Nucleus accumbens (tissue), 56 donors: ENCODE data around the gene ASPSCR1.

ENCODE experiments used
- DNase-seq, 56 donors: peaks; one replicate each; lab custom pipeline; 2025; lab: John Stamatoyannopoulos, UW

ASPSCR1 gene

GRCh38 chr17:81996232-81996756 lies 18.9 kb downstream of the ASPSCR1 start:
- no peak for DNase-seq

DNA sequence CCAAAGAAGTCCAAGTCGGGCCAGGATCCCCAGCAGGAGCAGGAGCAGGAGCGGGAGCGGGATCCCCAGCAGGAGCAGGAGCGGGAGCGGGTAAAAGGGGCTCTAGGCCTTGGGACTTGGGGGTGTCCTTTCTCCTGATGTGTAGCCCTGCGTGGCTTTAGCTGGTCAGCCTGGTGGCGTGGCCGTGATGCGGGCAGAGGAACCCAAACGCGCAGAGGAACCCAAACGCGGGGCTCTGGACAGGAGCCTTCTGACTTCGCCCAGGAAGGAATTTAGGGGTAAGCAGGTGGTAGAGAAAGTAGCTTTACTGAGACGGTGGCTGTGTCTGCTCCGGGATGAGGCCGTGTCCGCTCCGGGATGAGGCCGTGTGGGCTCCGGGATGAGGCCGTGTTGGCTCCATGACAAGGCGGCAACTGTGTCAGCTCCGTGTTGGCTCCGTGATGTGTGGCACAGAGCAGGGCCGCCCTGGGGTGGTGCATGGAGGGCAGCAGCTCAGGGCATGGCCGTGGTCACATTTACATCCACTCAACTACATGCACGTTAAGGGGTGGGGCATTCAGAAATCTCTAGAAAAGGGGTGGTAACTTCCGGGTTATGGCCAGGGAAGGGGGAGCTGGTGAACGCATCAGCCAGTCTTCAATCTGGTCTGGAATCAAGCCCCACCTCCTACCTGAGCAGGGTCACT lies 19.5 kb downstream of the ASPSCR1 start:
- no peak for DNase-seq

- DNase-seq: no peak
These were observed 20.8 kb downstream of the ASPSCR1 start for GRCh38 chr17:81998212-81998611.

DNA sequence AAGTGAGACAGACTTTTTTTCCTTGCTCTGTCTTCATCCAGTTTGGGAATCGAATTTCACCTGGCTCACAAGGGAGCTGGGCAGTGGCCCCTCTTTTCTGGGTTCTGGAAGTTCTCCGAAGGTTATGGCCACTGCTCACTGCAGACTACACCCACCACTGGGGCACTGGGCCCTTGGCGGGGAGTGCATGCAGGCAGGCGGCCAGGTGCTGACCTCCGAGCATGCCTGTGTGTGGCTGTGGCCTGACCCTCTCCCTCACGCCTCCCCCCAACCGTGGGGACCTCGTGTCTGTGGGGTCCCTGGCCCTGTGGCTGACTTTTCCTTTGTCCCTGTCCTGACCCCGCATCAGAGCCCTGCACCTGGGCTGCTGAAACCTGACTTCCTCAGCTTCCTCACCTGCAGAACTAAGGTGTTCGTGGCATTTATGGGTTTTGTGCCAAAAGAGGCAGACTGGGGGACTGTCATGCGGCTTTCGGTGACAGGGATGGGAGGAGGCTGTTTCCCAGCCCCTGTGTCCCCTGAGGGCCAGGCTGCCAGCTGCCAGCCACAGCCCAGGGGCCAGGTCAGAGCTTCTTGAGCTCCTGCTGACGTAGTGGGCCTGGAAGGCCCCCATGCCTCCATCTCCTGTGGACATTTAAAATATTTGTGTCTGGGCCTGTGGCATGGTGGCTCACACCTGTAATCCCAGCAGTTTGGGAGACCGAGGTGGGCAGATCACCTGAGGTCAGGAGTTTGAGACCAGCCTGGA lies 21.4 kb downstream of the ASPSCR1 start:
- DNase-seq: no peak

- no peak for DNase-seq
These were observed 22.2 kb downstream of the ASPSCR1 start for GRCh38 chr17:81999587-81999975.

DNA sequence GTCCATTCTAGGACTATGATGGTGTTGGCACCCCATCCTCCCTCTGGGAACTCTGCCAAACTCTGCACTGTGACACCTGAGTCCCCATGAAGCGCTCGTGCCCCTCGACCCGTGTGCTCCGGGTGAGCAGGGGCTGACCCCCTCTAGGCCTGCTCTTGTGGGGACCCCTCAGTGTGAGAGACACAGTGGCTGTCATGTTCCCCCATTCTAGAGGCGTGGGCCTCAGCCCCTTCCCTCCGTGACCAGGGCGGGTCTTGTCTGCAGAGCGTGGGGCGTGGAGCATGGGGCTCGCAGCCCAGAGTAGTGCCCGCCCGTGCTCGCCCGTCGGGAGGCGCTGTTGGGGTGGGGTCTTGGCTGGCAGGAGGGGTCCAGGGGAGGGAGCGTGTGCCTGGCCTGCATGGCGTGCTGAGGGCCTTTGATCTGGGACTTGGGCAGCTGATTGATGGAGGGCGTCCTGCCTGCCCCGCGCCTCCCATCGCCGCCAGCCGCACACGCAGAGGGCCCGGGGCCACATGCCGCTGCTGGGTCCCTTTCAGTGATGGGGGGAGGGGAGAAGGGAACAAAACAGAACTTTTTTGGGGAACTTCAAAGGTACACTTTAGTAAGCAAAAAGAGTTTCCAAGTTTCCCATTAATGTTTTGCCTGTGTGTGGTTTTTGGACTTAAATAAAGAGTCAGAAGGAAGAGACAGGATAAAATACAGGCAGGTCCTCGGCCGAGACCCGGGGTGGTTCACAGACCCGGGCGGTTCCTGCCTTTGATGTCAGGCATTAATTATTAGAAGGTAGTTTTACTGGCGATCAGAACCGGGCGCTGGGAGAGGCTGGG lies 22.8 kb downstream of the ASPSCR1 start:
- DNase-seq: no peak

DNA sequence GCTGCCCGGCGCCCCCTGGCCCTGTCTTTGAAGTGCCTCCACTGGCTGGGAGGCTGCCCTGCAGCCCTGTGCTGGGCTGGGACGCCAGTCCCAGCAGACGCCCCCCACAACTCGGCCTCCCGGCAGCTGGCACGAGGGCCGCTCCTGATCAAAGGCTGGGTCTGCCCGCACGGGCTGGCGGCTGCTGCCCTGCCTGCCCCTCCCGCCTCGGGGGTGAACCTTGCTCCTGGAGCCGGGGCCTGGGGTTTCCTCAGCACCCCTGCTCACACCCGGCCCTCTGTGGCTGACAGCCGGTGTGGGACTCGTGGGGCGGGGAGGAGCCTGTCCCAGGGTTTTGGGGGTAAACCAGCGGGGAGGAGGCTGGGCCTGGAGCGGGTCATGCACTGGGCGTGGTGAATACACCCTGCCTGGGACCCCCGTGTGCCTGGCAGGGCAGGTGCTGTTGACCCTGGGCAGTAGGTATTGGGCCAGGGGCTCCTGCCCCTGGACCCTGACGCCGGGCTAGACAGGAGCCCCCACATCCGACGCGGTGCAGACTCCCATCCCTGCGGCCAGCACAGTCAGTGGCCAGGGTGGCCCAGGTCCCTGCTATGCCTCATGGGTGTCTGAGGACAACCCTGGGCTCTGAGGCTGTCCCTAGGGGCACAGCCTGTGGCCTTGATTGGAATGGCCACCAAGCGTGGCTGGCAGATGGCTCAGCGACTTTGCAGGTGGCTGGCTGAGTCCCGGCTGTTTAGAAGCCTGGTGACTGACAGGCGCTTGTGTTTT lies 23.6 kb downstream of the ASPSCR1 start:
- DNase-seq: no peak

- DNase-seq: no peak
These were observed 24.2 kb downstream of the ASPSCR1 start for GRCh38 chr17:82001571-82002056.

DNA sequence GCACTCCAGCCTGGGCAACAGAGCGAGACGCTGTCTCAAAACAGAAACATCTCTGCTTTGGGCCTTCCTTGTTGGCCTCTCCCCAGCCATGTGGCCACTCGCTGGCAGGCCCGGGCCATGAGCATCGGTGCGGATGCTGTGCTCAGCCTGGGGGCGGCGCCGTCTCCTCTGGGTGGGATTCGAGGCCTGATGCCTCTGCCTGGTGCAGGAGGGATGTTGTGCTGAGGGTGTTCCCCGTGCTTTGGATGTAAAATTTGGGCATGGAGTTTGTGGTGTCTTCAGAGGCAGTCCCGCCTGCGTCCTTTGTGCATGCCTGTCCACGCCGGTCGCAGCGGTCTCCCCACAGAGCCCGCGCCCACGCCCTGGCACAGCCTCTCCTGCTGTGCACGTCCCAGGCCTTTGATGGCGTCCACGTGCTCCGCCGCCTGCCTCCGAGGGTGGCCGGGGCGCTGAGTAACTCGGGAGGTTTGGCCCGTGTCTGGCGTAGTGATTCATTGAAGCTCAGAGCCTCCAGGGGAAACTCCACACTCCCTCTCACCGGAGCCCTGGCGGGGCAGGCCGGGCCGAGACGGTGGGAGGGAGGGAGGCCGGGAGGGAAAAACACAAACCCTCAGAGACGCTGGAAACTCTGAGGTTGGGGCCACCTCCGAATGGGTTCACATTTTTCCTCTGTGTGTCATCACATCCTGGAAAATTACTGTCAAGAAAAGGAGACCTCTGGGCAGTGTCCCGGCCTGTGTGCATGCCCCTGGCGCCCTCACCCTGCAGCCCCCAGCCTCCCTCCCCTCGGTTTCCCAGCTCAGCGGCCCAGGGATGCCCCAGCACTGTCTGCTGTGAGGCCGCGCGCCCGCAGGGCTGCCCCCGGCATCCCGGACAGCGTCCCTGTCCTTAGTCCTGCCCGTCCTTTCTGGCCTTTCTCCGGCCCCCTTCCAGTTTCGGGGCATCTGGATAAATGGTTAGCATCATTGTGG lies 26.3 kb downstream of the ASPSCR1 start:
- DNase-seq: no peak

GRCh38 chr17:82004517-82005455 lies 27.4 kb downstream of the ASPSCR1 start:
- DNase-seq: no peak

GRCh38 chr17:82005701-82006348 lies 28.4 kb downstream of the ASPSCR1 start:
- no peak for DNase-seq

DNA sequence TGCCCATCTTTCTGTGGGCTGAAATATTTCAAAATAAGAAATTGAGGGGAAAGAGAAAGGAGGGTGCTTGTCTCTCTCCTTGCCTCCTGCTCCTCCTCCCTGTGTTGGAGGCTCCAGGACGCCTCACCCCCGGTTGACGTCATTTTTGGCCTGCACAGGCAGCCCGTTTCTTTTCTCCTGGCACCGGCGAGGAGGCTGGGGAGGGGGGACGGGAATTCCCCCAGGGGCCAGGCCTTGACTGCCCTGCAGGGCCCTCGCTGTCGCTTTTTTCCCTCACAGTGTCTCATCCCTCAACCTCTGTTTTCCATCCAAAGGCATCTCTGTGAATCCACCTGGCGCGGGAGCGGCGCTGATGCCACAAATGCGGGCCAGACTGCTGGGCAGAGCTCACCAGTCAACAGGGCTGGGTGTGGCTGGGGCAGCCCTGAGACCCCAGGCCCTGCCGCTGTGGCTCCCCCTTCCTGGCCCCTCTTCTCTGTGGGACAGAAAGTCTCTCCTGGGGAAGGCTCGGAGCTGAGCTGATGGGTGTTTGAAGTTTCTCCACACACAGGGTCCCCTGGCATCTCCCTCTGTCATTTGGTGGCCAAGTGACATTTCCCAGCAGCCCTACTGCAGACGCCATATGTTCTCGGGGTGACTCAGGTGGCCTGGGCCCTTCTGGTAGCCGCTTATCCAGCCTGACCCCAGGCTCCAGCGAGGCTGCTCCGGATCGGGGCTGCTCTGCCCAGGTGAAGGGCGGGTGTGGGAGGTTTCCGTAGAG lies 29.2 kb downstream of the ASPSCR1 start:
- peak in 26 of 56 donors; percentile 11 to 65 (median 27) for DNase-seq

DNA sequence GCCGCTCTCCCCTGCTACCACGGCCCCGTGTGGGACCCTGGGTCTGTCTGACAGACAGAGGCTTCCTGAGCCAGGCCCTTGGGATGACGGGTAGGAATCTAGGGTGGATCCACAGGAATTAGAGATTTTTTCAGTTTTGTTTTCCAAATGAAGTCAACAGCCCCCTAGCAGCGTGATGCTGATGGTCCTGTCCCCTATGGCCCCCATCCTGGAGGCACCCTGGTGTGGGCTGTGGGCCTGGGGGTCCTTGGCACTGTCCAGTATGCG lies 29.7 kb downstream of the ASPSCR1 start:
- no peak for DNase-seq

- DNase-seq: peak in 3 of 56 donors; percentile 14 to 32 (median 15)
These were observed 30.2 kb downstream of the ASPSCR1 start for GRCh38 chr17:82007495-82008257.

GRCh38 chr17:82008258-82008940 lies 31.0 kb downstream of the ASPSCR1 start:
- no peak for DNase-seq
